Trophoblast cell (in vitro differentiated cells and primary cell): ENCODE data around the gene PPP2R3B.

ENCODE experiments used
- DNase-seq, 2 donors: peaks; one replicate each; pipeline ENCODE4 v3.0.0-alpha.2; 2016
- H2AFZ ChIP-seq: 2 replicates; pipeline ENCODE4 v1.6.1; 2013; ENCODE audit warnings: low read length, moderate library complexity, mild to moderate bottlenecking; ENCODE audit not compliant: insufficient read depth, poor library complexity
- H2AK5ac ChIP-seq: 2 replicates; pipeline ENCODE4 v1.6.1; 2013; ENCODE audit warnings: mild to moderate bottlenecking, low read length
- H2BK120ac ChIP-seq: 2 replicates; pipeline ENCODE4 v1.6.1; 2013; ENCODE audit warnings: low read length, mild to moderate bottlenecking, moderate library complexity; ENCODE audit not compliant: insufficient read depth, poor library complexity
- H2BK12ac ChIP-seq: 2 replicates; pipeline ENCODE4 v1.6.1; 2013; ENCODE audit warnings: mild to moderate bottlenecking, low read length, moderate library complexity
- H2BK5ac ChIP-seq: 2 replicates; pipeline ENCODE4 v1.6.1; 2013; ENCODE audit warnings: low read length, low read depth, moderate library complexity, mild to moderate bottlenecking; ENCODE audit not compliant: poor library complexity
- H3K14ac ChIP-seq: 2 replicates; pipeline ENCODE4 v1.6.1; 2013; ENCODE audit warnings: mild to moderate bottlenecking, low read length
- H3K18ac ChIP-seq: 2 replicates; pipeline ENCODE4 v1.6.1; 2013; ENCODE audit warnings: mild to moderate bottlenecking, low read length
- H3K23ac ChIP-seq: 2 replicates; pipeline ENCODE4 v1.6.1; 2013; ENCODE audit warnings: low read length
- H3K27ac ChIP-seq: 2 replicates; pipeline ENCODE4 v1.5.1; 2013; ENCODE audit warnings: low read depth, mild to moderate bottlenecking, inconsistent platforms, low read length, moderate library complexity
- H3K27me3 ChIP-seq: 2 replicates; pipeline ENCODE4 v1.6.1; 2013; ENCODE audit warnings: inconsistent platforms, mild to moderate bottlenecking, low read length, moderate library complexity; ENCODE audit not compliant: insufficient read depth
- H3K36me3 ChIP-seq, 2 experiments: 1 replicate in 1 of 2; 2 replicates in 1 of 2; pipeline ENCODE4 v1.6.1; 2013; ENCODE audit warnings: low read length in 2 of 2, mild to moderate bottlenecking in 2 of 2, moderate library complexity in 1 of 2; ENCODE audit not compliant: insufficient read depth in 2 of 2, control insufficient read depth in 1 of 2
- H3K4ac ChIP-seq: 2 replicates; pipeline ENCODE4 v1.6.1; 2013; ENCODE audit warnings: low read depth, mild to moderate bottlenecking, low read length, moderate library complexity
- H3K4me1 ChIP-seq, 2 experiments: 1 replicate in 1 of 2; 2 replicates in 1 of 2; pipeline ENCODE4 v1.6.1; 2013; ENCODE audit warnings: low read length in 2 of 2, mild to moderate bottlenecking in 2 of 2, moderate library complexity in 1 of 2; ENCODE audit not compliant: insufficient read depth in 2 of 2, control insufficient read depth in 1 of 2
- H3K4me2 ChIP-seq: 2 replicates; pipeline ENCODE4 v1.6.1; 2013; ENCODE audit warnings: inconsistent platforms, mild to moderate bottlenecking, low read length, moderate library complexity
- H3K4me3 ChIP-seq: 2 replicates; pipeline ENCODE4 v1.5.1; 2013; ENCODE audit warnings: mild to moderate bottlenecking, low read depth, low read length, inconsistent platforms
- H3K79me1 ChIP-seq: one replicate; pipeline ENCODE4 v1.6.1; 2013; ENCODE audit warnings: low read length
- H3K79me2 ChIP-seq: 2 replicates; pipeline ENCODE4 v1.6.1; 2013; ENCODE audit warnings: low read length, mild to moderate bottlenecking; ENCODE audit not compliant: control insufficient read depth, insufficient read depth, poor library complexity
- H3K9ac ChIP-seq: 2 replicates; pipeline ENCODE4 v1.6.1; 2013; ENCODE audit warnings: mild to moderate bottlenecking, low read length
- H3K9me3 ChIP-seq: 2 replicates; pipeline ENCODE4 v1.6.1; 2013; ENCODE audit warnings: low read depth, mild to moderate bottlenecking, control low read depth, inconsistent platforms, low read length; ENCODE audit not compliant: insufficient read depth
- H4K12ac ChIP-seq: 2 replicates; pipeline ENCODE4 v1.6.1; 2013; ENCODE audit warnings: low read depth, mild to moderate bottlenecking, low read length, moderate library complexity
- H4K8ac ChIP-seq: 2 replicates; pipeline ENCODE4 v1.6.1; 2013; ENCODE audit warnings: low read depth, mild to moderate bottlenecking, low read length, moderate library complexity
- H4K91ac ChIP-seq: one replicate; pipeline ENCODE4 v1.6.1; 2013; ENCODE audit warnings: low read depth, mild to moderate bottlenecking, low read length, moderate library complexity
- WGBS: extraction: QIAGEN DNeasy Blood & Tissue Kit; methylation state at CpG from one replicate; pipeline ENCODE4 v1.1.7; 2013; ENCODE audit warnings: missing lambda C conversion rate; ENCODE audit not compliant: insufficient read length, insufficient coverage; ENCODE audit errors: extremely low coverage; 5-methylcytosine and 5-hydroxymethylcytosine counted together

The PPP2R3B gene

DNA sequence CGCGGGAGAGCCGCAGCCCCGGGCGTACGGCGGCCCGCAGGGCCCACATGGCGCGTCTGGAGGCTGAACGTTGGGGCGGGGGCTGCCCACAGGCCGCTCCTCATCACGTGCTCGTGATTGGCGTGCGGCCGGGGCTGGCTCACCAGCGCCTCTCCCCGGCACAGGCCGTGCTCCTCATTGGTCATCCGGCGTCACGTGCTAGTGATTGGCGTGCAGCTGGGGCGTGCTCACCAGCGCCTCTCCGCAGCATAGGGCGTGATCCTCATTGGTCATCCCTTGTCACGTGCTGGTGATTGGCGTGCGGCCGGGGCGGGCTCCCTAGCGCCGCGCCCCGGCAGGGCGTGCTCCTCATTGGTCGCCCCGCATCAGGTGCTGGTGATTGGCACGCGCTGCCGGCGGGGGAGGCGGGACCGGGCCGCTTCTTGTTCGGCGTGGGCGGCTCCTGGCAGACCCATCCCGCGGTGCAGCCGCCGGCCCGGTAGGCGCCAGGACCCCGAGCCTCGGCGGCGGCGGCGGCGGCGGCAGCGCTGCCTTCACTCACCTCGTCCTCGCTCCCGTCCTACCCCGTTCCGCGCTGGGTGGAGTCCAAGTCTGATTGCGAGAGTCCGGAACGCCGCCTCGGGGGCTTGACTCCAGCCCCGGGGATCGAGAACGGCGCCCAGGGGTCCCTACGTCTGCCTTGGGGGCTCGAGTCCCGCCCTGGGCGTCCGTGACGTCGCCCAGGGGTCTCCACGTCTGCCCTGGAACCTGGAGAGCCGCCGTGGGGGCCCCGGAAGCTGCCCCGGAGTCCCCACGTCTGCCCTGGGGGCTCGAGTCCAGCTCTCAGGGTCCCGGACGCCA, 67.7 kb downstream of the PPP2R3B start, which contains the start of gene GTPBP6:
Gene GTPBP6 (minus strand): TSS at position 58 of the 840 bp plus-strand sequence. CDS start 9 bp downstream, at position 49.
- H3K4me3 ChIP-seq: peak within 1 kb of the TSS; percentile 99
- peak within 1 kb of the TSS; percentile 99 for H4K91ac ChIP-seq
- peak within 1 kb of the TSS; percentile 96 for H3K4me2 ChIP-seq
- peak; percentile 100 for DNase-seq
- peak within 1 kb of the TSS; percentile 100 for H2AK5ac ChIP-seq
- H2BK12ac ChIP-seq: peak within 1 kb of the TSS; percentile 76
- WGBS: no CpG with 5 or more reads among the region's 97 CpGs
- H3K9me3 ChIP-seq: peaks cover 5% of the 10 kb centered on the region
- H3K4ac ChIP-seq: peak within 1 kb of the TSS; percentile 100
- H2AFZ ChIP-seq: peak within 1 kb of the TSS; percentile 82
- peak within 1 kb of the TSS; percentile 100 for H3K9ac ChIP-seq
- peaks cover 18% of the 10 kb centered on the region for H3K79me2 ChIP-seq
- no peaks in the 10 kb centered on the region for H3K27me3 ChIP-seq
- no peak within 1 kb of the TSS for H3K23ac ChIP-seq
- peaks cover 0 to 9% of the 10 kb centered on the region in 2 experiments for H3K4me1 ChIP-seq
- peak within 1 kb of the TSS; percentile 98 for H2BK120ac ChIP-seq
- peak within 1 kb of the TSS; percentile 99 for H3K14ac ChIP-seq
- H3K27ac ChIP-seq: peak within 1 kb of the TSS; percentile 82
- peak within 1 kb of the TSS; percentile 98 for H2BK5ac ChIP-seq
- peaks cover 23 to 24% of the 10 kb centered on the region in 2 experiments for H3K36me3 ChIP-seq
- H4K12ac ChIP-seq: peak within 1 kb of the TSS; percentile 97
- peak within 1 kb of the TSS; percentile 89 for H4K8ac ChIP-seq
- peaks cover 15% of the 10 kb centered on the region for H3K79me1 ChIP-seq
- H3K18ac ChIP-seq: peak within 1 kb of the TSS; percentile 99

DNA sequence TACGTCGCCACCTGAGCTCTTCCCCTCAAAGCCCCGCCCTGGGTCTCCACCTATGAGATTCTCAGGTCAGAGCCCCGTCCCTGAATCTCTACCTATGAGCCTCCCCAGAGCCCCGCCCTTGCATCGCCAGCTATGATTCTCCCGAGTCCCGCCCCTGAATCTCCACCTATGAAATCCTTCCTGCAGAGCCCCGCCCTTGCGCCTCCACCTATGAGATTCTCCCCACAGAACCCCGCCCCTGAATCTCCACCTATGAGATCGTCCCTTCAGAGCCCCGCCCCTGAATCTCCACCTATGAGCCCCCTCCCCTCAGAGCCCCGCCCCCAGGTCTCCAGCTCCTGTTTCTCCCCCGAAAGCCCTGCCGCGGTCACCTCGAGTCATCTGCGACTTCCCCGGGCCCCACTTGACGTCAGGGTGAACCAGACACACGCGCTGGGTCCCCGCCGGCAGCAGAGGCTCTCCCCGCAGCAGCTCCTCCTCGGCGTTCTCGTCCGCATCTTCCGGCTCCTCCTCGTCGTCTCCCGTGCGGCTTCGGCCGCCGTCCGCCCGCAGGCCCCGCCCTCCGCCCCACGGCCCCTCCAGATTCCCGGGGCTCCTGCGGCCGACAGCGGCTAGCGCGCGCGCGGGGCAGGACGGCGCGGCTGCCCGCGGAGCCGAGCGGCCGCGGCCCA, 68.5 kb downstream of the PPP2R3B start:
- Histone ChIP-seq H4K91ac (peak overlapping the region; percentile 96), H3K79me2 (peaks cover 18% of the 10 kb centered on the region), H2BK120ac (peak overlapping the region; percentile 75), H3K4me1 (peaks cover 0 to 6% of the 10 kb centered on the region in 2 experiments), H3K23ac (no peak overlapping the region), H3K14ac (peak overlapping the region; percentile 82), H2AK5ac (peak overlapping the region; percentile 96), H4K8ac (peak overlapping the region; percentile 89), H3K36me3 (peaks cover 31% of the 10 kb centered on the region in 2 experiments), H3K9ac (peak overlapping the region; percentile 90), H2BK12ac (no peak overlapping the region), H3K79me1 (peaks cover 15% of the 10 kb centered on the region), H4K12ac (peak overlapping the region; percentile 96), H3K27me3 (no peaks in the 10 kb centered on the region), H3K27ac (peak overlapping the region; percentile 81), H3K4ac (peak overlapping the region; percentile 82), H3K4me3 (peak overlapping the region; percentile 76), H2BK5ac (peak overlapping the region; percentile 89), H3K4me2 (peak overlapping the region; percentile 64), H3K9me3 (peaks cover 5% of the 10 kb centered on the region), H2AFZ (peak overlapping the region; percentile 82), H3K18ac (peak overlapping the region; percentile 92)
- no CpG with 5 or more reads among the region's 61 CpGs for WGBS
- DNase-seq: peak; percentile 98 to 99

DNA sequence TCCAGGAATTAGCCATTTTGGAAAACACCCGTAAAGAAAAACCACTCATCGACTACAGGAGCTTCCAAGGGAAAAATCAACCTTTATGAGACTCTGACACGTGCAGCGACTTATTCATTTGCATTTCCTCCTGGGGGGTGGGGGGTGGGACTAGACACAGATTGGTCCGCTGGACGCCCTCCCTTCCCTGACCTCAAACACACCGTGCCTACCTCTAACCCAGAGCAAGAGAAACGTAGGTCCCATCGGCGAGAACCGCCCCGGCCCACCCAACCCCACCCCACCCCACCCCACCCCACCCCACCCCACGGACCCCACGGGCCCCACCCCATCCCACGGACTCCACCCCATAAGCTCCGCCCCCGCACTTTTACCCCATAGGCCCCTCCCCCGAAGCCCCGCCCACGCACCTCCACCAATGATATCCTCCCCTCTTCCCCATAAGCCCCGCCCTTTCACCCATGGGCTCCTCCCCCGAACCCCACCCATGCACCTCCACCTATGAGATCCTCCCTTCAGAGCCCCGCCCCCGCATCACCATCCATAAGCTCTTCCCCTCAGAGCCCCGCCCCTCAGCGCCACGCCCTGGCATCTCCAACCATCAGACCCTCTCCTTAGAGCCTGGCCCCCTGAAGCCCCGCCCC, 69.2 kb downstream of the PPP2R3B start:
- WGBS: no CpG with 5 or more reads among the region's 28 CpGs
- H3K4me3 ChIP-seq: peak overlapping the region; percentile 51
- H3K27me3 ChIP-seq: no peaks in the 10 kb centered on the region
- H2BK120ac ChIP-seq: no peak overlapping the region
- peaks cover 0 to 6% of the 10 kb centered on the region in 2 experiments for H3K4me1 ChIP-seq
- no peak overlapping the region for H2AK5ac ChIP-seq
- H3K27ac ChIP-seq: no peak overlapping the region
- no peak overlapping the region for H2BK5ac ChIP-seq
- no peak overlapping the region for H2BK12ac ChIP-seq
- H3K9me3 ChIP-seq: peaks cover 5% of the 10 kb centered on the region
- H3K79me2 ChIP-seq: peaks cover 18% of the 10 kb centered on the region
- peak overlapping the region; percentile 64 for H3K4me2 ChIP-seq
- H4K8ac ChIP-seq: peak overlapping the region; percentile 35
- no peak overlapping the region for H3K9ac ChIP-seq
- H3K4ac ChIP-seq: no peak overlapping the region
- H4K12ac ChIP-seq: no peak overlapping the region
- peaks cover 15% of the 10 kb centered on the region for H3K79me1 ChIP-seq
- peaks cover 37 to 38% of the 10 kb centered on the region in 2 experiments for H3K36me3 ChIP-seq
- no peak for DNase-seq
- H2AFZ ChIP-seq: no peak overlapping the region
- H3K18ac ChIP-seq: no peak overlapping the region
- no peak overlapping the region for H4K91ac ChIP-seq
- H3K14ac ChIP-seq: no peak overlapping the region
- H3K23ac ChIP-seq: no peak overlapping the region
